ENCODE results near the gene TPCN2.

TPCN2 gene

GRCh38 chr11:69114811-69115523, 66.2 kb downstream of the TPCN2 start:
- DNase-seq: no peak

- DNase-seq: no peak
These were observed 67.1 kb downstream of the TPCN2 start for GRCh38 chr11:69115586-69116560.

GRCh38 chr11:69116671-69117070, 67.9 kb downstream of the TPCN2 start:
- no peak for DNase-seq

- no peak for DNase-seq
These were observed 70.5 kb downstream of the TPCN2 start for GRCh38 chr11:69119190-69119589.

- no peak for DNase-seq
These were observed 71.6 kb downstream of the TPCN2 start for GRCh38 chr11:69120096-69120875.

GRCh38 chr11:69121021-69121420, 72.3 kb downstream of the TPCN2 start:
- no peak for DNase-seq

- DNase-seq: no peak
These were observed 73.0 kb downstream of the TPCN2 start for GRCh38 chr11:69121621-69122325.

GRCh38 chr11:69122326-69122629, 73.5 kb downstream of the TPCN2 start:
- no peak for DNase-seq

GRCh38 chr11:69122630-69123431, 74.1 kb downstream of the TPCN2 start:
- DNase-seq: peak; percentile 21

- no peak for DNase-seq
These were observed 75.1 kb downstream of the TPCN2 start for GRCh38 chr11:69123593-69124545.

- no peak for DNase-seq
These were observed 77.1 kb downstream of the TPCN2 start for GRCh38 chr11:69125861-69126260.

GRCh38 chr11:69126286-69126685, 77.6 kb downstream of the TPCN2 start:
- no peak for DNase-seq

GRCh38 chr11:69127081-69127850, 78.5 kb downstream of the TPCN2 start:
- DNase-seq: no peak

GRCh38 chr11:69127884-69128283, 79.2 kb downstream of the TPCN2 start:
- no peak for DNase-seq

- DNase-seq: no peak
These were observed 80.3 kb downstream of the TPCN2 start for GRCh38 chr11:69129053-69129452.

- DNase-seq: no peak
These were observed 80.9 kb downstream of the TPCN2 start for GRCh38 chr11:69129647-69130046.

GRCh38 chr11:69130654-69131053, 81.9 kb downstream of the TPCN2 start:
- DNase-seq: no peak

- no peak for DNase-seq
These were observed 82.4 kb downstream of the TPCN2 start for GRCh38 chr11:69131121-69131566.

- no peak for DNase-seq
These were observed 83.0 kb downstream of the TPCN2 start for GRCh38 chr11:69131644-69132300.
